ENCODE results near the gene ARHGAP42. TPM values are rescaled to one million over a fixed set of nuclear protein-coding genes. Genes with fewer than 3 reads are reported as not detected.

ARHGAP42 gene
- total RNA-seq, 3 donors from 2014 or later = 14.6 to 26.7 (median 26.2) TPM

GRCh38 chr11:100914415-100915110, 227.5 kb downstream of the ARHGAP42 start:
- H3K4me3 ChIP-seq = no peak overlapping the region
- TF ChIP-seq CTCF (IDR thresholded peaks at IDR 0.05) (no peak), POLR2AphosphoS5 (IDR thresholded peaks at IDR 0.05) (no peak), POLR2A (IDR thresholded peaks at IDR 0.05) (no peak)
- intact Hi-C loops (cut with DNase I; ENCODE audit: low total_unique reads) = no loop called here
- H3K27ac ChIP-seq = no peak overlapping the region
- no peaks in the 10 kb centered on the region for H3K4me1 ChIP-seq
- no peaks in the 10 kb centered on the region for H3K9me3 ChIP-seq
- H3K36me3 ChIP-seq = no peaks in the 10 kb centered on the region
- H3K27me3 ChIP-seq = no peaks in the 10 kb centered on the region
- DNase-seq (ENCODE audit: low spot score in 2 of 2) = no peak

GRCh38 chr11:100918551-100919500, 231.7 kb downstream of the ARHGAP42 start:
- Histone ChIP-seq H3K27ac (no peak overlapping the region), H3K27me3 (no peaks in the 10 kb centered on the region), H3K4me1 (no peaks in the 10 kb centered on the region), H3K4me3 (no peak overlapping the region), H3K36me3 (no peaks in the 10 kb centered on the region), H3K9me3 (no peaks in the 10 kb centered on the region)
- DNase-seq (ENCODE audit: low spot score in 2 of 2) = no peak
- TF ChIP-seq POLR2AphosphoS5 (IDR thresholded peaks at IDR 0.05) (no peak), CTCF (IDR thresholded peaks at IDR 0.05) (no peak)
- intact Hi-C loops (cut with DNase I; ENCODE audit: low total_unique reads) = no loop called here

GRCh38 chr11:100920593-100920992, 233.5 kb downstream of the ARHGAP42 start:
- intact Hi-C loops (cut with DNase I; ENCODE audit: low total_unique reads) = no loop called here
- Histone ChIP-seq H3K9me3 (no peaks in the 10 kb centered on the region), H3K4me1 (no peaks in the 10 kb centered on the region), H3K27ac (no peak overlapping the region), H3K36me3 (no peaks in the 10 kb centered on the region), H3K27me3 (no peaks in the 10 kb centered on the region), H3K4me3 (no peak overlapping the region)
- no peak for DNase-seq (ENCODE audit: low spot score in 2 of 2)
- TF ChIP-seq POLR2AphosphoS5 (IDR thresholded peaks at IDR 0.05) (no peak), POLR2A (IDR thresholded peaks at IDR 0.05) (no peak), CTCF (IDR thresholded peaks at IDR 0.05) (no peak)

GRCh38 chr11:100922121-100922520, 235.0 kb downstream of the ARHGAP42 start:
- Histone ChIP-seq H3K9me3 (no peaks in the 10 kb centered on the region), H3K4me1 (no peaks in the 10 kb centered on the region), H3K4me3 (no peak overlapping the region), H3K27ac (no peak overlapping the region), H3K27me3 (no peaks in the 10 kb centered on the region), H3K36me3 (no peaks in the 10 kb centered on the region)
- DNase-seq (ENCODE audit: low spot score in 2 of 2) = no peak
- TF ChIP-seq POLR2A (IDR thresholded peaks at IDR 0.05) = no peak
- TF ChIP-seq POLR2AphosphoS5 (IDR thresholded peaks at IDR 0.05) = no peak
- TF ChIP-seq CTCF (IDR thresholded peaks at IDR 0.05) = no peak
- intact Hi-C loops (cut with DNase I; ENCODE audit: low total_unique reads) = no loop called here

GRCh38 chr11:100923555-100923954, 236.5 kb downstream of the ARHGAP42 start:
- no peaks in the 10 kb centered on the region for H3K36me3 ChIP-seq
- intact Hi-C loops (cut with DNase I; ENCODE audit: low total_unique reads) = no loop called here
- no peaks in the 10 kb centered on the region for H3K9me3 ChIP-seq
- no peaks in the 10 kb centered on the region for H3K4me1 ChIP-seq
- H3K27me3 ChIP-seq = no peaks in the 10 kb centered on the region
- H3K27ac ChIP-seq = no peak overlapping the region
- no peak overlapping the region for H3K4me3 ChIP-seq
- no peak for DNase-seq (ENCODE audit: low spot score in 2 of 2)
- TF ChIP-seq POLR2AphosphoS5 (IDR thresholded peaks at IDR 0.05) = no peak
